NCI-H2107 (cell line): Measurements from ENCODE around the gene MYO1H.
"Not testable (repeated sequence)": the region's sequence is repeated elsewhere in the genome, so short reads cannot be mapped to it uniquely, and the experiment has no call there.

Experiments
- DNase-seq: peaks from one replicate; lab custom pipeline; 2025; lab: John Stamatoyannopoulos, UW

MYO1H gene

GRCh38 chr12:109421355-109422087 is 73.8 kb downstream of the MYO1H start:
- no peak for DNase-seq

GRCh38 chr12:109422251-109422650 is 74.6 kb downstream of the MYO1H start:
- DNase-seq = no peak

GRCh38 chr12:109423392-109423791 is 75.7 kb downstream of the MYO1H start:
- no peak for DNase-seq

- DNase-seq = peak; percentile 71
Measured at GRCh38 chr12:109428037-109428629, 80.4 kb downstream of the MYO1H start.

- not testable (repeated sequence) for DNase-seq
Measured at GRCh38 chr12:109428804-109429203, 81.1 kb downstream of the MYO1H start.

GRCh38 chr12:109430244-109430643 is 82.5 kb downstream of the MYO1H start:
- no peak for DNase-seq

GRCh38 chr12:109432431-109432830 is 84.7 kb downstream of the MYO1H start:
- no peak for DNase-seq

- peak; percentile 59 for DNase-seq
Measured at GRCh38 chr12:109432842-109433304, 85.2 kb downstream of the MYO1H start.

GRCh38 chr12:109433618-109434017 is 85.9 kb downstream of the MYO1H start:
- DNase-seq = no peak

GRCh38 chr12:109434582-109434981 is 86.9 kb downstream of the MYO1H start:
- no peak for DNase-seq

- DNase-seq = no peak
Measured at GRCh38 chr12:109435428-109436187, 87.9 kb downstream of the MYO1H start.

- DNase-seq = no peak
Measured at GRCh38 chr12:109436188-109436560, 88.5 kb downstream of the MYO1H start.

GRCh38 chr12:109439181-109439580 is 91.5 kb downstream of the MYO1H start:
- DNase-seq = no peak

GRCh38 chr12:109439951-109440350 is 92.3 kb downstream of the MYO1H start:
- not testable (repeated sequence) for DNase-seq

GRCh38 chr12:109440851-109441490 is 93.3 kb downstream of the MYO1H start:
- DNase-seq = peak; percentile 58

GRCh38 chr12:109443794-109444193 is 96.1 kb downstream of the MYO1H start:
- no peak for DNase-seq

GRCh38 chr12:109444259-109444658 is 96.6 kb downstream of the MYO1H start:
- DNase-seq = no peak

GRCh38 chr12:109445191-109445609 is 97.5 kb downstream of the MYO1H start:
- DNase-seq = no peak

- no peak for DNase-seq
Measured at GRCh38 chr12:109446869-109447268, 99.2 kb downstream of the MYO1H start.

- DNase-seq = no peak
Measured at GRCh38 chr12:109447482-109447881, 99.8 kb downstream of the MYO1H start.

- no peak for DNase-seq
Measured at GRCh38 chr12:109448272-109448671, 100.6 kb downstream of the MYO1H start.

- no peak for DNase-seq
Measured at GRCh38 chr12:109448707-109449390, 101.1 kb downstream of the MYO1H start.
